ENCODE data around the gene GANAB. TPM values are rescaled to one million over a fixed set of nuclear protein-coding genes. Genes with fewer than 3 reads are reported as not detected.

The GANAB gene
- total and polyA plus RNA-seq, 2 of the 13 experiments (the other 11 are each of a cell fraction or from before 2014, with no cell fraction given), result 99.5 to 234 TPM

DNA sequence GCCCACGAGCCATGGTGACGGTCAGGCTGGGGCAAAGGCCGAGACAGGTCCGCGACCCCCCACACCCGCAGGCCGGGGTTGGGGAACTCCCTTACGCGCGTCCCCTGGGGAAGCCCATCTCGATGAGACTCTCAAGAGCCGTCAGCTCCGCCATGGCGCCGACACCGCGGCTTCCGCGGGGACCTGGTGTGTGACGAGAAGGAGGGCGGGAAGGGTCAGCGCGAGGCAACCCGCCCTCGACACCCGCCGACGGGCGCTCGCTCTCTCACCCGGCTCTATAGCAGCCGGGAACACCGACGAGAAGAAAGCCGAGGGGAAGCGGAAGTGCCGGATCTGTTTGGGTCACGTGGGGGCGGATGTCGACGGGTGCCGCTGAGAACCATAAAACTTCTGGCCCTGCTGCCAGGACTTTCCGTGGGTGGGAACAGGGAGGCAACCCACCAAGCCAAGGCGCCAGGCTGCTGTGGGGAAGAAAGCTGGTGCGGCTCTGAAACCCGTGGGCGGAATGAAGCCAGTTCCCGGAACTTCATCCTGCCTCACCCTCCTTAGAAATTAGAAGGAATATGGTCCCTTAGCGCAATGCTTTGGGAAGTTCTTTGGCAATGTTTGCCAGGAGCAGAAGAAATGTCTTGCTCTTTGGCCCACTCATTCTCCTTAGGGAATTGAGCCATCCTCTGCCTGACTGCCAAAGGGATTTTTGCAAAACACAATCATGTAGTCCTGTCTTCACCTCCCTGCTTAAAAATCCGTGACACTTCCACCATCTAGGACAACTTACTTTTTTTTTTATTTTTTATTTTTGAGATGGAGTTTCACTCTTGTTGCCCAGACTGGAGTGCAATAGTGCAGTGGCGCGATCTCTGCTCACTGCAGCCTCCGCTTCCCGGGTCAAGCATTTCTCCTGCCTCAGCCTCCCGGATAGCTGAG lies 32.6 kb upstream of the GANAB start, which contains the start of gene UBXN1 (continued):
- TF ChIP-seq, protein P1, sequence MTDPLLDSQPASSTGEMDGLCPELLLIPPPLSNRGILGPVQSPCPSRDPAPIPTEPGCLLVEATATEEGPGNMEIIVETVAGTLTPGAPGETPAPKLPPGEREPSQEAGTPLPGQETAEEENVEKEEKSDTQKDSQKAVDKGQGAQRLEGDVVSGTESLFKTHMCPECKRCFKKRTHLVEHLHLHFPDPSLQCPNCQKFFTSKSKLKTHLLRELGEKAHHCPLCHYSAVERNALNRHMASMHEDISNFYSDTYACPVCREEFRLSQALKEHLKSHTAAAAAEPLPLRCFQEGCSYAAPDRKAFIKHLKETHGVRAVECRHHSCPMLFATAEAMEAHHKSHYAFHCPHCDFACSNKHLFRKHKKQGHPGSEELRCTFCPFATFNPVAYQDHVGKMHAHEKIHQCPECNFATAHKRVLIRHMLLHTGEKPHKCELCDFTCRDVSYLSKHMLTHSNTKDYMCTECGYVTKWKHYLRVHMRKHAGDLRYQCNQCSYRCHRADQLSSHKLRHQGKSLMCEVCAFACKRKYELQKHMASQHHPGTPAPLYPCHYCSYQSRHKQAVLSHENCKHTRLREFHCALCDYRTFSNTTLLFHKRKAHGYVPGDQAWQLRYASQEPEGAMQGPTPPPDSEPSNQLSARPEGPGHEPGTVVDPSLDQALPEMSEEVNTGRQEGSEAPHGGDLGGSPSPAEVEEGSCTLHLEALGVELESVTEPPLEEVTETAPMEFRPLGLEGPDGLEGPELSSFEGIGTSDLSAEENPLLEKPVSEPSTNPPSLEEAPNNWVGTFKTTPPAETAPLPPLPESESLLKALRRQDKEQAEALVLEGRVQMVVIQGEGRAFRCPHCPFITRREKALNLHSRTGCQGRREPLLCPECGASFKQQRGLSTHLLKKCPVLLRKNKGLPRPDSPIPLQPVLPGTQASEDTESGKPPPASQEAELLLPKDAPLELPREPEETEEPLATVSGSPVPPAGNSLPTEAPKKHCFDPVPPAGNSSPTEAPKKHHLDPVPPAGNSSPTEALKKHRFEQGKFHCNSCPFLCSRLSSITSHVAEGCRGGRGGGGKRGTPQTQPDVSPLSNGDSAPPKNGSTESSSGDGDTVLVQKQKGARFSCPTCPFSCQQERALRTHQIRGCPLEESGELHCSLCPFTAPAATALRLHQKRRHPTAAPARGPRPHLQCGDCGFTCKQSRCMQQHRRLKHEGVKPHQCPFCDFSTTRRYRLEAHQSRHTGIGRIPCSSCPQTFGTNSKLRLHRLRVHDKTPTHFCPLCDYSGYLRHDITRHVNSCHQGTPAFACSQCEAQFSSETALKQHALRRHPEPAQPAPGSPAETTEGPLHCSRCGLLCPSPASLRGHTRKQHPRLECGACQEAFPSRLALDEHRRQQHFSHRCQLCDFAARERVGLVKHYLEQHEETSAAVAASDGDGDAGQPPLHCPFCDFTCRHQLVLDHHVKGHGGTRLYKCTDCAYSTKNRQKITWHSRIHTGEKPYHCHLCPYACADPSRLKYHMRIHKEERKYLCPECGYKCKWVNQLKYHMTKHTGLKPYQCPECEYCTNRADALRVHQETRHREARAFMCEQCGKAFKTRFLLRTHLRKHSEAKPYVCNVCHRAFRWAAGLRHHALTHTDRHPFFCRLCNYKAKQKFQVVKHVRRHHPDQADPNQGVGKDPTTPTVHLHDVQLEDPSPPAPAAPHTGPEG (CRISPR knock-in tag; IDR thresholded peaks at IDR 0.05), result peak; percentile 76; the same call in 1 of the 2 replicates
- TF ChIP-seq ZNF670 (CRISPR knock-in tag; IDR thresholded peaks at IDR 0.05; ENCODE audit: borderline replicate concordance) (no peak), PAX8 (CRISPR knock-in tag; IDR thresholded peaks at IDR 0.05; ENCODE audit: borderline replicate concordance) (no peak; the same call in 1 of the 2 replicates), U2AF1 (optimal IDR thresholded peaks at IDR 0.05; ENCODE audit: low read depth, low read length) (no peak), ZNF329 (CRISPR knock-in tag; IDR thresholded peaks at IDR 0.05; ENCODE audit: low read depth) (no peak), MAFF (IDR thresholded peaks at IDR 0.05; ENCODE audit: low read depth, low read length) (no peak), ZNF546 (CRISPR knock-in tag; conservative IDR thresholded peaks at IDR 0.05) (0 out of 2 replicates have a peak, but pooled peaks have one; percentile 50), ARID3A (IDR thresholded peaks at IDR 0.05; ENCODE audit: low read depth, low read length) (no peak), ZNF775 (CRISPR knock-in tag; IDR thresholded peaks at IDR 0.05; ENCODE audit: borderline replicate concordance) (no peak), ZNF569 (CRISPR knock-in tag; IDR thresholded peaks at IDR 0.05; ENCODE audit: borderline replicate concordance) (no peak), RCOR2 (CRISPR knock-in tag; IDR thresholded peaks at IDR 0.05) (no peak), ZNF773 (CRISPR knock-in tag; IDR thresholded peaks at IDR 0.05; ENCODE audit: borderline replicate concordance) (no peak), ATF1 (CRISPR knock-in tag; IDR thresholded peaks at IDR 0.05) (no peak), MED8 (CRISPR knock-in tag; IDR thresholded peaks at IDR 0.05; ENCODE audit: insufficient replicate concordance) (peak; percentile 63), PCBP1 (IDR thresholded peaks at IDR 0.05; ENCODE audit: borderline replicate concordance, low read depth, low read length) (peak; percentile 84; the same call in 1 of the 2 replicates), ZNF781 (CRISPR knock-in tag; IDR thresholded peaks at IDR 0.05; ENCODE audit: borderline replicate concordance, not compliant biosample characterization) (peak; percentile 27), ISX (CRISPR knock-in tag; conservative IDR thresholded peaks at IDR 0.05) (no peak)
- TF ChIP-seq, protein P2, sequence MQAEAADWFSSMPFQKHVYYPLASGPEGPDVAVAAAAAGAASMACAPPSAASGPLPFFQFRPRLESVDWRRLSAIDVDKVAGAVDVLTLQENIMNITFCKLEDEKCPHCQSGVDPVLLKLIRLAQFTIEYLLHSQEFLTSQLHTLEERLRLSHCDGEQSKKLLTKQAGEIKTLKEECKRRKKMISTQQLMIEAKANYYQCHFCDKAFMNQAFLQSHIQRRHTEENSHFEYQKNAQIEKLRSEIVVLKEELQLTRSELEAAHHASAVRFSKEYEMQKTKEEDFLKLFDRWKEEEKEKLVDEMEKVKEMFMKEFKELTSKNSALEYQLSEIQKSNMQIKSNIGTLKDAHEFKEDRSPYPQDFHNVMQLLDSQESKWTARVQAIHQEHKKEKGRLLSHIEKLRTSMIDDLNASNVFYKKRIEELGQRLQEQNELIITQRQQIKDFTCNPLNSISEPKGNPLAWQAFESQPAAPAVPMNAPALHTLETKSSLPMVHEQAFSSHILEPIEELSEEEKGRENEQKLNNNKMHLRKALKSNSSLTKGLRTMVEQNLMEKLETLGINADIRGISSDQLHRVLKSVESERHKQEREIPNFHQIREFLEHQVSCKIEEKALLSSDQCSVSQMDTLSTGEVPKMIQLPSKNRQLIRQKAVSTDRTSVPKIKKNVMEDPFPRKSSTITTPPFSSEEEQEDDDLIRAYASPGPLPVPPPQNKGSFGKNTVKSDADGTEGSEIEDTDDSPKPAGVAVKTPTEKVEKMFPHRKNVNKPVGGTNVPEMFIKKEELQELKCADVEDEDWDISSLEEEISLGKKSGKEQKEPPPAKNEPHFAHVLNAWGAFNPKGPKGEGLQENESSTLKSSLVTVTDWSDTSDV (CRISPR knock-in tag; IDR thresholded peaks at IDR 0.05), result no peak
